ENCODE results near the gene NLRC4. TPM values are rescaled to one million over a fixed set of nuclear protein-coding genes. Genes with fewer than 3 reads are reported as not detected.

The NLRC4 gene
- total and polyA plus RNA-seq, 10 of the 15 experiments (the other 5 are each of a cell fraction or from before 2014, with no cell fraction given), result 0.01 to 0.58 (median 0.40) TPM

- SMC1A ChIA-PET (ENCODE audit: uncharacterized antibody, unreplicated experiment), result no interaction called here
- intact Hi-C loops (cut with micrococcal nuclease; ENCODE audit: unreplicated experiment), result no loop called here
- no peak for FAIRE-seq
These were observed 63.9 kb downstream of the NLRC4 start for GRCh38 chr2:32200814-32201213.

More at GRCh38 chr2:32200814-32201213, 63.9 kb downstream of the NLRC4 start:
- ATAC-seq, result no peak
- no peaks in the 10 kb centered on the region for H3K9me3 ChIP-seq (replicated peaks; ENCODE audit: control insufficient read depth, insufficient read depth, low read length)
- ChIA-PET CTCF (no interaction called here), POLR2A (interaction anchor here (0.5 kb wide), 1 partner anchor 14 kb away, joined by 5 read pairs; no protein-coding TSS in a partner anchor), RAD21 (ENCODE audit: unreplicated experiment) (no interaction called here)
- no peaks in the 10 kb centered on the region for H4K20me1 ChIP-seq (ENCODE audit: control insufficient read depth, insufficient read depth)
- H2AFZ ChIP-seq (ENCODE audit: control insufficient read depth, low read depth, low read length), result no peak overlapping the region
- TF ChIP-seq, protein P1, sequence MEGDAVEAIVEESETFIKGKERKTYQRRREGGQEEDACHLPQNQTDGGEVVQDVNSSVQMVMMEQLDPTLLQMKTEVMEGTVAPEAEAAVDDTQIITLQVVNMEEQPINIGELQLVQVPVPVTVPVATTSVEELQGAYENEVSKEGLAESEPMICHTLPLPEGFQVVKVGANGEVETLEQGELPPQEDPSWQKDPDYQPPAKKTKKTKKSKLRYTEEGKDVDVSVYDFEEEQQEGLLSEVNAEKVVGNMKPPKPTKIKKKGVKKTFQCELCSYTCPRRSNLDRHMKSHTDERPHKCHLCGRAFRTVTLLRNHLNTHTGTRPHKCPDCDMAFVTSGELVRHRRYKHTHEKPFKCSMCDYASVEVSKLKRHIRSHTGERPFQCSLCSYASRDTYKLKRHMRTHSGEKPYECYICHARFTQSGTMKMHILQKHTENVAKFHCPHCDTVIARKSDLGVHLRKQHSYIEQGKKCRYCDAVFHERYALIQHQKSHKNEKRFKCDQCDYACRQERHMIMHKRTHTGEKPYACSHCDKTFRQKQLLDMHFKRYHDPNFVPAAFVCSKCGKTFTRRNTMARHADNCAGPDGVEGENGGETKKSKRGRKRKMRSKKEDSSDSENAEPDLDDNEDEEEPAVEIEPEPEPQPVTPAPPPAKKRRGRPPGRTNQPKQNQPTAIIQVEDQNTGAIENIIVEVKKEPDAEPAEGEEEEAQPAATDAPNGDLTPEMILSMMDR (IDR thresholded peaks at IDR 0.05 in 2 of 3, conservative IDR thresholded peaks at IDR 0.05 in 1 of 3; ENCODE audit: control insufficient read depth in 2 of 3, extremely low read depth in 1 of 3, insufficient read depth in 1 of 3, low read depth in 3 of 3, low read length in 3 of 3), result no peak
- TF ChIP-seq RB1 (IDR thresholded peaks at IDR 0.05; ENCODE audit: borderline replicate concordance) (no peak), SMC3 (IDR thresholded peaks at IDR 0.05; ENCODE audit: borderline replicate concordance, low read length) (no peak), POLR2AphosphoS5 (IDR thresholded peaks at IDR 0.05; ENCODE audit: low read length) (no peak), BHLHE40 (IDR thresholded peaks at IDR 0.05; ENCODE audit: borderline replicate concordance in 1 of 2, low read depth in 2 of 2, low read length in 1 of 2) (no peak), JUND (IDR thresholded peaks at IDR 0.05; ENCODE audit: low read depth, low read length) (no peak), MEF2B (IDR thresholded peaks at IDR 0.05; ENCODE audit: partially characterized antibody, poor library complexity, severe bottlenecking) (no peak), KLF5 (IDR thresholded peaks at IDR 0.05; ENCODE audit: partially characterized antibody) (no peak), ATF3 (IDR thresholded peaks at IDR 0.05; ENCODE audit: borderline replicate concordance, extremely low read depth, low read depth, low read length) (no peak), IKZF2 (IDR thresholded peaks at IDR 0.05) (no peak)
- TF ChIP-seq, protein P2, sequence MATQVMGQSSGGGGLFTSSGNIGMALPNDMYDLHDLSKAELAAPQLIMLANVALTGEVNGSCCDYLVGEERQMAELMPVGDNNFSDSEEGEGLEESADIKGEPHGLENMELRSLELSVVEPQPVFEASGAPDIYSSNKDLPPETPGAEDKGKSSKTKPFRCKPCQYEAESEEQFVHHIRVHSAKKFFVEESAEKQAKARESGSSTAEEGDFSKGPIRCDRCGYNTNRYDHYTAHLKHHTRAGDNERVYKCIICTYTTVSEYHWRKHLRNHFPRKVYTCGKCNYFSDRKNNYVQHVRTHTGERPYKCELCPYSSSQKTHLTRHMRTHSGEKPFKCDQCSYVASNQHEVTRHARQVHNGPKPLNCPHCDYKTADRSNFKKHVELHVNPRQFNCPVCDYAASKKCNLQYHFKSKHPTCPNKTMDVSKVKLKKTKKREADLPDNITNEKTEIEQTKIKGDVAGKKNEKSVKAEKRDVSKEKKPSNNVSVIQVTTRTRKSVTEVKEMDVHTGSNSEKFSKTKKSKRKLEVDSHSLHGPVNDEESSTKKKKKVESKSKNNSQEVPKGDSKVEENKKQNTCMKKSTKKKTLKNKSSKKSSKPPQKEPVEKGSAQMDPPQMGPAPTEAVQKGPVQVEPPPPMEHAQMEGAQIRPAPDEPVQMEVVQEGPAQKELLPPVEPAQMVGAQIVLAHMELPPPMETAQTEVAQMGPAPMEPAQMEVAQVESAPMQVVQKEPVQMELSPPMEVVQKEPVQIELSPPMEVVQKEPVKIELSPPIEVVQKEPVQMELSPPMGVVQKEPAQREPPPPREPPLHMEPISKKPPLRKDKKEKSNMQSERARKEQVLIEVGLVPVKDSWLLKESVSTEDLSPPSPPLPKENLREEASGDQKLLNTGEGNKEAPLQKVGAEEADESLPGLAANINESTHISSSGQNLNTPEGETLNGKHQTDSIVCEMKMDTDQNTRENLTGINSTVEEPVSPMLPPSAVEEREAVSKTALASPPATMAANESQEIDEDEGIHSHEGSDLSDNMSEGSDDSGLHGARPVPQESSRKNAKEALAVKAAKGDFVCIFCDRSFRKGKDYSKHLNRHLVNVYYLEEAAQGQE (IDR thresholded peaks at IDR 0.05; ENCODE audit: low read depth, low read length), result no peak
- H3K4me2 ChIP-seq (ENCODE audit: control insufficient read depth, insufficient read depth), result no peak overlapping the region
- no peak overlapping the region for H3K27ac ChIP-seq (ENCODE audit: control insufficient read depth, insufficient read depth)
- no peaks in the 10 kb centered on the region for H3K27me3 ChIP-seq (replicated peaks in 1 of 2; ENCODE audit: control insufficient read depth in 2 of 2, insufficient read depth in 2 of 2, low read length in 1 of 2)
- 92% methylated on average over 1 of the region's 1 CpG for WGBS (ENCODE audit: insufficient coverage, insufficient replicate concordance, low lambda C conversion rate, missing lambda C conversion rate)
- no peak overlapping the region for H3K4me3 ChIP-seq
- peaks cover 0 to 2% of the 10 kb centered on the region in 2 experiments; a peak in 2 of 4 replicates for H3K36me3 ChIP-seq (ENCODE audit: control insufficient read depth in 2 of 2, insufficient read depth in 2 of 2, low read length in 1 of 2)
- no peak for DNase-seq (ENCODE audit: low read depth, low spot score)
- in situ Hi-C loops (cut with MboI), result no loop called here
- H3K4me1 ChIP-seq (ENCODE audit: control insufficient read depth, insufficient read depth, low read length), result no peaks in the 10 kb centered on the region
- no peak overlapping the region for H3K9ac ChIP-seq (ENCODE audit: control insufficient read depth, insufficient read depth, low read length)
- no peaks in the 10 kb centered on the region for H3K79me2 ChIP-seq (ENCODE audit: control insufficient read depth, insufficient read depth, low read length)
- no TSS peak for BruUV-seq (replicated peaks)
